SH-SY5Y (cell line): ENCODE results near the gene CGNL1.

Source experiments
- GATA2 ChIP-seq: IDR thresholded peaks from 2 replicates; pipeline ENCODE4 v1.6.1; 2011; ENCODE audit warnings: mild to moderate bottlenecking, low read depth, low read length
- GATA3 ChIP-seq: IDR thresholded peaks from 2 replicates; pipeline ENCODE4 v1.6.1; 2011; ENCODE audit warnings: low read depth, mild to moderate bottlenecking, low read length, moderate library complexity

DNA sequence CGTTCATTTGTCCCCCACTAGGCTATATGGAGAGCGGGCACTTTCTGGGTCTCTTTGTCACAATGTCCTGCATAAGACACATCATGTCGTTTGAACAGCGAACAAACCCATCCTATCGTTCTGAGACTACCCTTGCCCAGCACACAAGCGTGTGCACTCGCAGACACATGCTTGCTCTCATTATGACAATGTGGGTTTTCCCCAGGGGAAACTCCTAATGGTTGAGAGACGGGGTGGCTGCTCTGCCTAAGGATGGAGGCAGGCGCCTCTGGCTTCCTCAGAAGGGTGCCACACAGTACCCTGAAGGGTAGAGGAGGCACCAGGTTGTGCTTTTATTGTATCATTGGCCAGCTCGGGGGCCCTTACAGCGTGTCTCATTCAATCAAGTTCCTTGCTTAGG is 164.4 kb downstream of the CGNL1 start:
- TF ChIP-seq GATA2 = no peak
- TF ChIP-seq GATA3 = no peak
